ENCODE measurements around the gene SURF2. TPM values are rescaled to one million over a fixed set of nuclear protein-coding genes. Genes with fewer than 3 reads are reported as not detected.

The SURF2 gene
- total RNA-seq, 1 donor from 2014 or later, result 16.0 TPM

DNA sequence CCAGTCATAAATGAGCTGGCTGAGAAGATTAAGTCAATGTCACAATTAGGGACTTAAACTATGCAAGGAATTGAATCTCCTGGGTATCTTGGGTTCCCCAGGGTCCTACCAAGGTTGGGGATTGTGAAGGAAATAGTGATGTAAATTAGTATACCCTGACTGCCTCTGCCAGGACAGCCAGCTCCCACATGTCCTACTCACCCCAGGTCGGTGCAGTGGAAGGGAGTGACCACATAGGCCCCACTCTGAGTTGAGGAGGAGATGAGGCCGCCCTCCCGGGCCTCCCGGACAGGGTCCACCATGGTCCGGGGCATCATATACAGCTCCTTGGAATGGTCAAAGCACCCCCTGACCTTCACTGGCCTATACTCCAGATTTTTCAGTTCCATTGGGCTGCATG is 2.8 kb upstream of the SURF2 start:
- intact Hi-C loops (cut with micrococcal nuclease), result no loop called here

DNA sequence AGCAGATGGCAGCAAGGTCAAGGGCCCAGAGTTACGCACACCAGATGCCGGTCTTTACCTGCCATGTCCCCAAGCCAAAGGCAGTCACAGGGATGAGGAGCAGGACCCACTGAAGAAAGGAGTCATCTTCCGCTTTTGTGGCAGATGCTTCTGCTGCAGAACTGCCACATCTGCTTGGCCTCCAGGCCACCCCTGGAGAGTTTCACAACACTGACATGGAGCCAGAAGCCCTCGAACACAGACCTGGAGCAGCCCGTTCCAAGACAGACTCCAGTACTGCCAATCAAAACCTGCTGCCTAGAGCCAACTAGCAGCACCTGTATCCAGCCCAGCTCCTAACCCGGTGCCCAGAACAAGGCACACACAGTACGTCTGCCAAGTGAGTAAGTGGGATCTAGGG is 1.6 kb upstream of the SURF2 start:
- intact Hi-C loops (cut with micrococcal nuclease), result loop anchor here (5.0 kb wide), 1 partner anchor 63 kb away; the partner anchor contains the start of gene REXO4

- intact Hi-C loops (cut with micrococcal nuclease), result loop anchor here (1.0 to 5.0 kb wide), 3 partner anchors 8 to 61 kb away; partner anchors contain the start of genes MED22, REXO4 and RPL7A
These were observed 431 bp upstream of the SURF2 start for GRCh38 chr9:133355881-133356357.

- intact Hi-C loops (cut with micrococcal nuclease), result loop anchor here (2.0 to 5.0 kb wide), 2 partner anchors 13 to 60 kb away; partner anchors contain the start of gene REXO4
These were observed 1.3 kb downstream of the SURF2 start for GRCh38 chr9:133357656-133358055.

GRCh38 chr9:133359399-133360175 is 3.2 kb downstream of the SURF2 start:
- intact Hi-C loops (cut with micrococcal nuclease), result loop anchor here (5.0 kb wide), 1 partner anchor 58 kb away; the partner anchor contains the start of gene REXO4

- intact Hi-C loops (cut with micrococcal nuclease), result no loop called here
These were observed 4.3 kb downstream of the SURF2 start for GRCh38 chr9:133360400-133361393.

DNA sequence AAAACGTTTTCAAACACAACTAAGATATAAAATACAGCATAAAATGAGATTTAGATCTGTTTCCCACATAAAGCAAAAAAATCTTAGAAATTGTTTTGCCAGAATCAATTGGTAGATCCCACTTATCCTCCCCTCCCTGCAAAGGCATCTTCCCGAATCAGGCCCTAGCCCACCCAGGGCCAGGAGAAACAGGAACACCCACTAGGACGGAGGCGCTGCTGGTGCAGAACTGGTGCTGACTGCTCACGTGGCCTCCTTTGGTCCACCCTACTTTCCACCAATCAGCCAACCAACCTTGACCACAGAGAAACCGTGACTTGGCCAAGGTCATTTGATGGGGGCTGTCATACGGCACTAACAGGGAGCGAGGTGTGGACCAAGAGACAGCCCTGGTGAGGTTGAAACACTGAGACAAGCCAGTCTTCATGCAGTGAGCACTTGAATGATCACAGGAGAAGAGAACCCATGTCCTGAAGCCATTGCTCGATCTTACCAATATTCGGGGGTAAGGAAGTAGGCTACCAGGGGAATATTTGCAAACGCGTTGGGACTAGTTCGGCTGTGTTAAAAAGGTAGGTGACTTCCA is 5.2 kb downstream of the SURF2 start:
- intact Hi-C loops (cut with micrococcal nuclease), result no loop called here

GRCh38 chr9:133362359-133363044 is 6.2 kb downstream of the SURF2 start:
- intact Hi-C loops (cut with micrococcal nuclease), result no loop called here

- intact Hi-C loops (cut with micrococcal nuclease), result no loop called here
These were observed 10.1 kb downstream of the SURF2 start for GRCh38 chr9:133366435-133366834.

DNA sequence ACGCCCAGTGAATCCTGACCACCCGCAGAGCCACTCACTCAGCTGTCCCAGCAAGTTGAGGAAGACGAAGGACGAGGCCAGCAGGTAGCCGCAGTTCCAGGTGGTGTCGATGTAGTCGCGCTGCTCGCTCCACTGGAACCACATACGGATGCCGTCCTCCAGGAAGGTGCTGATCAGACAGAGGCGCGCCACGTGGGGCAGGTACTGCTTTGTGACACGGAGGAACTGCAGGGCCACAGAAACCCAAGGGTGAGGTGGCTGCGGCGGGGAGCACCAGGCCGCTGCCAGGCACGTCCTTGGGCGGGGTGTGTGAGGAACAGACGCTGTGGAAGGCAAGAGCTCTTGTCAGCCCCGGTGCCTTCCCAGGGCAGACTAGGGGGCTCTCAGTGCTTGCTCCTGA is 10.9 kb downstream of the SURF2 start:
- intact Hi-C loops (cut with micrococcal nuclease), result no loop called here

DNA sequence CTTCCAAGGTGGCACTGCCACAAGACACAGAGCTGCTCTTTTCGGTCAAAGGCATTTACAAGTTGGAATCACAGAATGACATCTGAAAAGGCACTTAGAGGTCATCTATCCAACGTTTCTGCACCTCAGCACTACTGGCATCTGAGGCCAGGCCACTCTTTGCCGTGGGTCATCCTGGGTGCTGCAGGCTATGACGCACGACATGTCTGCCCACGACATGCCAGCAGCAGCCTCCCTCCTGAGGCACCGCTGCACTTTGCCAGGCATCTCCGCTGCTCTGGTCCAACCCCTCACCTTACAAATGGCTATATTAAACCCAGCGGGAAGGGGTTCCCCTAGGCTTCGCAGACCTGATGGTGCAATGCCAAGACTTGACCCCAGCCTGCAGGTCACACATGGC is 11.4 kb downstream of the SURF2 start:
- intact Hi-C loops (cut with micrococcal nuclease), result no loop called here

DNA sequence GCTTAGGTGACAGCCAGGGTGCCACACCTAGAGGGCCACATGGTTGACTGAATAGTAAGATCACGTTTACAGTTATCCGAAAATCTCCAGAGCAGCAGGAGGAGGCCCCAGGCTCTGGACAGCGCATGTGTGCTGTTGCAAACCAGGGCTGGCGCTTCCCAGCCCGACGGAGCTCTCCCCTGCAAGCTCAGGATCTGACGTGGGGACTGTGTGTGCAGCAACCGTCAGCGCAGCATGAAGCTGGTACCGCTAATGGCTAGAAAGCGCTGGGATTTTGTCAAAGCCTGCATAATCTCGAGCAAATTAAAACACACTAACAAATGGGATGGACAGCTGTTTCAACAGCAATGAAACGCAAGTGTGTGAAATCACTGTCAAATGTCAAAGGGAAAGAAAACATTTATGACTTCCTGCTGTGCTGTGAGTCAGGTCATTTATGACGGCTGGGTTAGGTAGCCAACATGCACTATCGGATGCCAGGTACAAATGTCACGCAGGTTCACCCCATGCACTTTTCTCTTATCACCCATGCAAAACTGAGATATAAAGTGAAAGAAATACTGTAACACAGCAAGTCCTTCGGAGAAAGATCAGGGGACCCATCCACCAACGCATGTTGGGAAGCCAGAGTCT is 12.0 kb downstream of the SURF2 start:
- intact Hi-C loops (cut with micrococcal nuclease), result no loop called here

DNA sequence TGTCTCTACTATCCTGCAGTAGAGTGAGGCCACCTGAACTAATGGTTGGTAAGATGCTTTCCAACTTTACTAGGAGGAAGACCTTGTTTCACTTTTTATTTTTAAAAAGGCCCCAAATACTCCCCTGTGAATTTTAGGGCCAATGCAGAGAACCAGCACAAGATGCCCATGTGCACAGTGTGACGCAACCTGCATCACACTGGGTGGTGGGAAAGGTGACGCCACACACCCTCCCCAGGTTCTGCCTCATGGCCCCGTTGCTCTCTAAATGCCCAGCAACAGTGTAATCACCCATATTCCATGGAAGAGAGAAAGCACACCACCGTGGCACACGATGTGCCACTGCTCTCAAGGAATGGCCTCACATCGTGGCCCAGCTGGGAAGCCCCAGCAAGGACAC is 13.1 kb downstream of the SURF2 start:
- intact Hi-C loops (cut with micrococcal nuclease), result no loop called here

GRCh38 chr9:133369933-133370332 is 13.6 kb downstream of the SURF2 start:
- intact Hi-C loops (cut with micrococcal nuclease), result loop anchor here (2.0 to 10.0 kb wide), 2 partner anchors 13 to 185 kb away; partner anchors contain the start of genes SURF1 and SURF2

GRCh38 chr9:133370685-133371084 is 14.3 kb downstream of the SURF2 start:
- intact Hi-C loops (cut with micrococcal nuclease), result loop anchor here (1.0 to 10.0 kb wide), 4 partner anchors 14 to 186 kb away; partner anchors contain the start of genes MED22, RPL7A, SURF1 and SURF2

DNA sequence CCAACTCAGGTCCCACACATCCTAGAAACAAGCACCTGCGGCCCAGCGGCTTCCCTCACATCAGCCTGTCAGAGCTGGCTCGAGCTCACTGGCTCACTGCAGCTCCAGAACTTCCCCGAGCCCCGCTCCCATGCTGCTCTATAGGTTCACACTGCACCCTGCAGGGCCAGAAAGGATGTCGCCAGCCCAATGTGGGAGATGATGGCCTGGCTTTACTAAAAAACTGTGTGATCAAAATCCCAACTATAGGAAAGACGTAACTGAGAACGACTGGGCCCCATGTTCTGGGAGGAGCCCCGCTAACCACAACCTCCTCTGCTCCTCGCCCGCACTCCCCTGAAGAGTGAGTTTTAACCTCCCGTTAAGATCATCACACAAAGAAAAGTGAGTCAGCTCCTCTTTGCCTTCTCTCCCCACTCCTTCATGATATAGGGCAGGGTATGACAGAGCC is 14.9 kb downstream of the SURF2 start:
- intact Hi-C loops (cut with micrococcal nuclease), result loop anchor here (1.0 to 10.0 kb wide), 4 partner anchors 14 to 186 kb away; partner anchors contain the start of genes MED22, RPL7A, SURF1 and SURF2

DNA sequence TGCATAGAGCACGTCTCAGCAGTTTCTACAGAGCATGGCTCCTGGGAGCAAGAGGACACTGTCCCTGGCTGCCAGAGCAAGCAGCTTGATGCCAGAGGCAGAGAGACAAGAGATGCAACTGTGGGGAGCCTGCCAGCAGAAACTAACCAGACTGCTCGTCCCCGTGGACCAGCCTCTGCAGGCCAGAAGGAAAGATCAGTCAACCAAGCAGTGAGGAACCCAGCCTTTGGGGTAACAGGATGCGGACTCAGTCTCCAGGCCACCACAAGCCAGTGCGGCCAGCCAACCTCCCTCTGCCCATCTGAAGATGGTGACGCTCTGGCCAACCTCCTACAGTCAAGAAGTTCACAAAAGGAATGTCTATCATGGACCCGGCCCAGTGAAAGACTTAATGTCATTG is 15.8 kb downstream of the SURF2 start:
- intact Hi-C loops (cut with micrococcal nuclease), result loop anchor here (10.0 kb wide), 1 partner anchor 187 kb away; no protein-coding TSS in a partner anchor

DNA sequence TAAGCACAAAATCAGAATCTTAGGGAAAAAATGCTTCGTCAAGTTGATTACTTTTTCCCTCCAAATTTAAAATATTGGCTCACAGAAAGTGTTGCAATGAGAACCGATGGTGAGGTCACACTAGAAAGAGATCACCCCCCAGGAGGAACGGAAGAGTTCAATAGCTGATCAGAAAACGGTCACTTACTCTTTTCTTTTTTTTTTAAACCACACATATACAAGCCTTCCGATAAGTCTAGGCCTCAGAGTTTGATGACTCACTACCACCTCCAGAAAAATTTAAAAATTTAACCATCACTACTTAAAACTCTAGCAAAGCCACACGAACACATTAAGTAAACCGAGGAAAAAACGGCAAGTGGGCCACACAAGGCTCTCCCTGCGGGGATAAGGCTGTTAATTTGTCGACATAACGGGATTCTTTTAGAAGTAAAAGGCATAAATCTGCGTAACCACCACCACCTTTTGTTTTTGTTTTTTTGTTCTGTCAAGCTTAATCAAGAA is 18.3 kb downstream of the SURF2 start:
- intact Hi-C loops (cut with micrococcal nuclease), result loop anchor here (10.0 kb wide), 1 partner anchor 190 kb away; no protein-coding TSS in a partner anchor

DNA sequence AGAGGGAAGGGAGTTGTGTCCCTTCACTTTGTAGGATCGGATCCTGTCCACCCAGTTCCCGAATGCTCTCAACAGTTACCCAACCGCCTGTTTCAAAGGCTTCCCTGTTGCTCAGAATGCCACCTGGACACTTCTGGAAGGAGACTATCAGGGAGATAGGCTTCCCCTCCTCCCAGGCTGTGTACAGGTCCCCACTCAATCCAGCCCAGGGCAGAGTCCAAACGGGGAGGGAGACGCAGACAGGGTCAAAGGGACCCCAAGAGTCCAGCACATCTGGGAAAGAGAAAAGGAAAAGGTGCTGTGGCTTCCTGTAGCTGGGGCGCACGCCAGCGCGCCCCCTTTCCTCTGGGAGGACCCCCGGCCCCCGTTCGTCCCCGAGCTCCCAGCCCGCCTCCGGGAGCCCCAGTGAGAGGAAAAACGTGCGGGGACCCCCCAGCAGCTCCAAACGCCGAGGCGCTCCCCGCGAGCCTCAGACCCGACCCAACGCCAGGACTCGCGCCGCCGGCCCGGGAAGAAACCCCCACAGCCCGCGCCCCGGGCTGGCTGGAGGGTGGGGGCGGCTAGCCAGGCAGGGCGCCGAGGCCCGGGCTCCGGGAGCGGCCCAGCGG is 18.9 kb downstream of the SURF2 start:
- intact Hi-C loops (cut with micrococcal nuclease), result loop anchor here (10.0 kb wide), 1 partner anchor 190 kb away; no protein-coding TSS in a partner anchor

Measured in T-helper 2 cell treated with Interferon-gamma antibody and Interleukin-4, amounts not matched to agents 100 ng/mL and 5 ng/mL, for 36 hours (primary cell).